Stimulated activated CD8-positive, alpha-beta memory T cell treated with anti-CD3 and anti-CD28 coated beads, Interleukin-7, amount 100 ng/mL, for 4 hours (primary cell): ENCODE measurements around the gene NKPD1.

Source experiments
- DNase-seq, 2 donors: peaks; one replicate each; pipeline ENCODE4 v3.0.0-alpha.2; 2020; ENCODE audit warnings: low read depth in 2 of 2

Gene NKPD1

GRCh38 chr19:45172611-45173208 is 11.9 kb upstream of the NKPD1 start:
- no peak for DNase-seq

- DNase-seq, result no peak
These were observed 11.4 kb upstream of the NKPD1 start for GRCh38 chr19:45172173-45172572.

- peak in 1 of 2 donors; percentile 15 for DNase-seq
These were observed 10.4 kb upstream of the NKPD1 start for GRCh38 chr19:45171211-45171623.

- DNase-seq, result no peak
These were observed 9.6 kb upstream of the NKPD1 start for GRCh38 chr19:45170146-45171106.

- no peak for DNase-seq
These were observed 8.8 kb upstream of the NKPD1 start for GRCh38 chr19:45169602-45170001.

- no peak for DNase-seq
These were observed 8.1 kb upstream of the NKPD1 start for GRCh38 chr19:45168767-45169351.

GRCh38 chr19:45166723-45167252 is 6.0 kb upstream of the NKPD1 start:
- DNase-seq, result no peak

GRCh38 chr19:45164577-45165335 is 4.0 kb upstream of the NKPD1 start:
- DNase-seq, result peak; percentile 16 to 39

- DNase-seq, result no peak
These were observed 3.1 kb upstream of the NKPD1 start for GRCh38 chr19:45163751-45164460.

GRCh38 chr19:45163156-45163555 is 2.4 kb upstream of the NKPD1 start:
- DNase-seq, result no peak

GRCh38 chr19:45162608-45163143 is 1.9 kb upstream of the NKPD1 start:
- DNase-seq, result no peak

GRCh38 chr19:45161738-45162607 is 1.2 kb upstream of the NKPD1 start:
- no peak for DNase-seq

GRCh38 chr19:45159971-45160324 is 834 bp downstream of the NKPD1 start:
- DNase-seq, result no peak

- no peak for DNase-seq
These were observed 1.4 kb downstream of the NKPD1 start for GRCh38 chr19:45159210-45159970.

GRCh38 chr19:45158503-45159209 is 2.1 kb downstream of the NKPD1 start:
- DNase-seq, result no peak

- DNase-seq, result no peak
These were observed 4.0 kb downstream of the NKPD1 start for GRCh38 chr19:45156751-45157150.

- DNase-seq, result no peak
These were observed 4.7 kb downstream of the NKPD1 start for GRCh38 chr19:45156011-45156630.
